ENCODE measurements around the gene CIDEB. TPM values are rescaled to one million over a fixed set of nuclear protein-coding genes. Genes with fewer than 3 reads are reported as not detected.

CIDEB gene
- total and polyA plus RNA-seq, 2 of the 13 experiments (the other 11 are each of a cell fraction or from before 2014, with no cell fraction given) = 35.8 to 110 TPM

DNA sequence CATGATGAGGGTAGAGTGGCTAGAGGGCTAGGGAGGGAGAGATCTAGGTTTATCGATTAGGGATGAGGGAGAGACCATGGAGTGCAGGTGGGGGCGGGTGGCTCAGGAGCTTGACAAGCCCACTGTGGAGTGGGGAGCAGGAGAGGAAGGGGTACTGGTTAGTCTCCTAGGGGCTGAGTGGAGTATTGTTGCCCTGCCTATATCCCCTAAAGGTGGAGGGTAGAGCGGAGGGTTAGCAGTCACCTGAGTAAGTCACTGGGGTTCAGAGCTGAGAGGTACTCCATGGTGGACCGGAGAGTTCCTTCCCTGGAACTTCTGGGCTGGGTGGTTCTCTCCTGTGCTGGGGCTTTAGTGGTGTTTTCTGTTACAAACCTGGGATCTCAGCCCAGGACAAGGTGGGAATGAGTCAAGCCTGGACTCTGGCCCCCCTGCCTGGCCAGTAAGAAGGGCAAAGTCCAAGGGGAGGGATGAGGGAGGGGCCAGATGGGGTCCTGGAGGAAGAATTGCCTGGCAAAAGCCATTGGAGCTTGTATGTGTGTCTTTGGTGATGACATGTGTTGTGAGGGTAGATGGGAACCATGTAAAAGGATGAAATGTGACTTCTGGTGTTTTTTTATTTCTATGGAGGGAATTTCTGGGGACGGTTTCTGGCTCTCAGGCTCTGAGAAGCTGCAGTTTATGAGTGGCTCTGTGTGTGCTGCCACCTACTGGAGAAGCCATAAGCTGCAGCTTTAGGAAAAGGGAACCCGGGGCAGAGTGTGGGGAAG is at the start of gene CIDEB (continued):
- TF ChIP-seq ZNF790 (CRISPR knock-in tag; IDR thresholded peaks at IDR 0.05; ENCODE audit: borderline replicate concordance) (0 out of 2 replicates have a peak, but pooled peaks have one; percentile 78), CHCHD3 (CRISPR knock-in tag; IDR thresholded peaks at IDR 0.05) (0 out of 2 replicates have a peak, but pooled peaks have one; percentile 60), PPARG (CRISPR knock-in tag; conservative IDR thresholded peaks at IDR 0.05) (peak; percentile 57; the same call in 1 of the 2 replicates), HHEX (CRISPR knock-in tag; IDR thresholded peaks at IDR 0.05) (peak; percentile 79), NFIC (IDR thresholded peaks at IDR 0.05; ENCODE audit: low read length) (no peak), MTA3 (CRISPR knock-in tag; IDR thresholded peaks at IDR 0.05) (no peak), GTF3A (CRISPR knock-in tag; conservative IDR thresholded peaks at IDR 0.05) (peak; percentile 97), TGIF2 (CRISPR knock-in tag; IDR thresholded peaks at IDR 0.05) (peak; percentile 74), SIN3B (IDR thresholded peaks at IDR 0.05; ENCODE audit: low read length) (no peak; the same call in 1 of the 2 replicates), LCORL (IDR thresholded peaks at IDR 0.05) (no peak), LCORL (CRISPR knock-in tag; IDR thresholded peaks at IDR 0.05) (no peak), ZNF777 (CRISPR knock-in tag; IDR thresholded peaks at IDR 0.05) (0 out of 2 replicates have a peak, but pooled peaks have one; percentile 16), ZNF3 (CRISPR knock-in tag; IDR thresholded peaks at IDR 0.05) (peak; percentile 61; the same call in 1 of the 2 replicates), AHDC1 (CRISPR knock-in tag; IDR thresholded peaks at IDR 0.05; ENCODE audit: borderline replicate concordance) (no peak)
- TF ChIP-seq, protein P1, sequence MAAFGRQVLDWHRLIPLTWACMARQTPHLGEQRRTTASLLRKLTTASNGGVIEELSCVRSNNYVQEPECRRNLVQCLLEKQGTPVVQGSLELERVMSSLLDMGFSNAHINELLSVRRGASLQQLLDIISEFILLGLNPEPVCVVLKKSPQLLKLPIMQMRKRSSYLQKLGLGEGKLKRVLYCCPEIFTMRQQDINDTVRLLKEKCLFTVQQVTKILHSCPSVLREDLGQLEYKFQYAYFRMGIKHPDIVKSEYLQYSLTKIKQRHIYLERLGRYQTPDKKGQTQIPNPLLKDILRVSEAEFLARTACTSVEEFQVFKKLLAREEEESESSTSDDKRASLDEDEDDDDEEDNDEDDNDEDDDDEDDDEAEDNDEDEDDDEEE (CRISPR knock-in tag; IDR thresholded peaks at IDR 0.05) = peak; percentile 98
- TF ChIP-seq, protein P2, sequence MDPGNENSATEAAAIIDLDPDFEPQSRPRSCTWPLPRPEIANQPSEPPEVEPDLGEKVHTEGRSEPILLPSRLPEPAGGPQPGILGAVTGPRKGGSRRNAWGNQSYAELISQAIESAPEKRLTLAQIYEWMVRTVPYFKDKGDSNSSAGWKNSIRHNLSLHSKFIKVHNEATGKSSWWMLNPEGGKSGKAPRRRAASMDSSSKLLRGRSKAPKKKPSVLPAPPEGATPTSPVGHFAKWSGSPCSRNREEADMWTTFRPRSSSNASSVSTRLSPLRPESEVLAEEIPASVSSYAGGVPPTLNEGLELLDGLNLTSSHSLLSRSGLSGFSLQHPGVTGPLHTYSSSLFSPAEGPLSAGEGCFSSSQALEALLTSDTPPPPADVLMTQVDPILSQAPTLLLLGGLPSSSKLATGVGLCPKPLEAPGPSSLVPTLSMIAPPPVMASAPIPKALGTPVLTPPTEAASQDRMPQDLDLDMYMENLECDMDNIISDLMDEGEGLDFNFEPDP (CRISPR knock-in tag; conservative IDR thresholded peaks at IDR 0.05) = no peak
- TF ChIP-seq, protein P3, sequence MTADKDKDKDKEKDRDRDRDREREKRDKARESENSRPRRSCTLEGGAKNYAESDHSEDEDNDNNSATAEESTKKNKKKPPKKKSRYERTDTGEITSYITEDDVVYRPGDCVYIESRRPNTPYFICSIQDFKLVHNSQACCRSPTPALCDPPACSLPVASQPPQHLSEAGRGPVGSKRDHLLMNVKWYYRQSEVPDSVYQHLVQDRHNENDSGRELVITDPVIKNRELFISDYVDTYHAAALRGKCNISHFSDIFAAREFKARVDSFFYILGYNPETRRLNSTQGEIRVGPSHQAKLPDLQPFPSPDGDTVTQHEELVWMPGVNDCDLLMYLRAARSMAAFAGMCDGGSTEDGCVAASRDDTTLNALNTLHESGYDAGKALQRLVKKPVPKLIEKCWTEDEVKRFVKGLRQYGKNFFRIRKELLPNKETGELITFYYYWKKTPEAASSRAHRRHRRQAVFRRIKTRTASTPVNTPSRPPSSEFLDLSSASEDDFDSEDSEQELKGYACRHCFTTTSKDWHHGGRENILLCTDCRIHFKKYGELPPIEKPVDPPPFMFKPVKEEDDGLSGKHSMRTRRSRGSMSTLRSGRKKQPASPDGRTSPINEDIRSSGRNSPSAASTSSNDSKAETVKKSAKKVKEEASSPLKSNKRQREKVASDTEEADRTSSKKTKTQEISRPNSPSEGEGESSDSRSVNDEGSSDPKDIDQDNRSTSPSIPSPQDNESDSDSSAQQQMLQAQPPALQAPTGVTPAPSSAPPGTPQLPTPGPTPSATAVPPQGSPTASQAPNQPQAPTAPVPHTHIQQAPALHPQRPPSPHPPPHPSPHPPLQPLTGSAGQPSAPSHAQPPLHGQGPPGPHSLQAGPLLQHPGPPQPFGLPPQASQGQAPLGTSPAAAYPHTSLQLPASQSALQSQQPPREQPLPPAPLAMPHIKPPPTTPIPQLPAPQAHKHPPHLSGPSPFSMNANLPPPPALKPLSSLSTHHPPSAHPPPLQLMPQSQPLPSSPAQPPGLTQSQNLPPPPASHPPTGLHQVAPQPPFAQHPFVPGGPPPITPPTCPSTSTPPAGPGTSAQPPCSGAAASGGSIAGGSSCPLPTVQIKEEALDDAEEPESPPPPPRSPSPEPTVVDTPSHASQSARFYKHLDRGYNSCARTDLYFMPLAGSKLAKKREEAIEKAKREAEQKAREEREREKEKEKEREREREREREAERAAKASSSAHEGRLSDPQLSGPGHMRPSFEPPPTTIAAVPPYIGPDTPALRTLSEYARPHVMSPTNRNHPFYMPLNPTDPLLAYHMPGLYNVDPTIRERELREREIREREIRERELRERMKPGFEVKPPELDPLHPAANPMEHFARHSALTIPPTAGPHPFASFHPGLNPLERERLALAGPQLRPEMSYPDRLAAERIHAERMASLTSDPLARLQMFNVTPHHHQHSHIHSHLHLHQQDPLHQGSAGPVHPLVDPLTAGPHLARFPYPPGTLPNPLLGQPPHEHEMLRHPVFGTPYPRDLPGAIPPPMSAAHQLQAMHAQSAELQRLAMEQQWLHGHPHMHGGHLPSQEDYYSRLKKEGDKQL (CRISPR knock-in tag; IDR thresholded peaks at IDR 0.05; ENCODE audit: low read depth) = peak; percentile 72; the same call in 1 of the 2 replicates

Data from HepG2 (cell line).